Right lobe of liver (tissue), 4 donors: Measurements from ENCODE around the gene ERI3.

Experiments used
- POLR2A ChIP-seq: fragments of 450-650 bp; IDR thresholded peaks from one replicate; pipeline ENCODE4 v1.6.1; 2017; ENCODE audit warnings: antibody characterized with exemption, mild to moderate bottlenecking
- TF ChIP-seq, protein P1 (sequence below), 4 donors: fragments of 200-600 bp in 3 of 4; fragments of 450-650 bp in 1 of 4; IDR thresholded peaks; one replicate each; pipeline versions ENCODE4 v1.5.1 to v1.8.0; 2016 to 2022; ENCODE audit warnings: antibody characterized with exemption in 4 of 4, mild to moderate bottlenecking in 2 of 4
- donor health status: DM: no; HTN: no; CAD: no.
- donor health status: DM: no; HTN: no; CAD: no.
- donor health status: DM: no; HTN: yes; CAD: no.

DNA sequence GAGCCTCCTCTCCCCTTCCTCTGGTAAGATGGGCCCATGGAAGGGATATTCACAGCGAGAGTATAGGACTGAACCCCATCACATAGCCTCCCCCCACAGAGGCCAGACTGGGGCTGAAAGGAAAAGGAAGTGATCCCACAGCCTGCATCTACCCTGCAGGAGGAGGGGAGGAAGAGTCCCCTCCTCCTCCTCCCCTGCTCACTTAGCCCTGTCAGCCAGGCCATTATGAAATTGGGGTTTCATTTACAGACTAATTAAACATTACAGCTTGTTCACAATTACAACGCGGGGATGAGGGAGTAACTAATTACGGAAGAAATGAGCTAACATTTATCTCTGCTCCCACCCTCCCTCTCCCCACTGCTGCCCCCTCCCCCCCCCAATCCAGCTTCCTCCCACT lies 116.4 kb downstream of the ERI3 start:
- TF ChIP-seq, protein P1, sequence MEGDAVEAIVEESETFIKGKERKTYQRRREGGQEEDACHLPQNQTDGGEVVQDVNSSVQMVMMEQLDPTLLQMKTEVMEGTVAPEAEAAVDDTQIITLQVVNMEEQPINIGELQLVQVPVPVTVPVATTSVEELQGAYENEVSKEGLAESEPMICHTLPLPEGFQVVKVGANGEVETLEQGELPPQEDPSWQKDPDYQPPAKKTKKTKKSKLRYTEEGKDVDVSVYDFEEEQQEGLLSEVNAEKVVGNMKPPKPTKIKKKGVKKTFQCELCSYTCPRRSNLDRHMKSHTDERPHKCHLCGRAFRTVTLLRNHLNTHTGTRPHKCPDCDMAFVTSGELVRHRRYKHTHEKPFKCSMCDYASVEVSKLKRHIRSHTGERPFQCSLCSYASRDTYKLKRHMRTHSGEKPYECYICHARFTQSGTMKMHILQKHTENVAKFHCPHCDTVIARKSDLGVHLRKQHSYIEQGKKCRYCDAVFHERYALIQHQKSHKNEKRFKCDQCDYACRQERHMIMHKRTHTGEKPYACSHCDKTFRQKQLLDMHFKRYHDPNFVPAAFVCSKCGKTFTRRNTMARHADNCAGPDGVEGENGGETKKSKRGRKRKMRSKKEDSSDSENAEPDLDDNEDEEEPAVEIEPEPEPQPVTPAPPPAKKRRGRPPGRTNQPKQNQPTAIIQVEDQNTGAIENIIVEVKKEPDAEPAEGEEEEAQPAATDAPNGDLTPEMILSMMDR (IDR thresholded peaks at IDR 0.05): no peak
- no peak for TF ChIP-seq POLR2A
